GM18867 (cell line): ENCODE measurements around the gene RAP2A.

Experiments used
- ATAC-seq: cut with Tn5 transposase; IDR thresholded peaks from one replicate; pipeline ENCODE4 v1.9.1; 2021; ENCODE audit warnings: mild to moderate bottlenecking, moderate library complexity; ENCODE audit not compliant: unreplicated experiment

RAP2A gene

DNA sequence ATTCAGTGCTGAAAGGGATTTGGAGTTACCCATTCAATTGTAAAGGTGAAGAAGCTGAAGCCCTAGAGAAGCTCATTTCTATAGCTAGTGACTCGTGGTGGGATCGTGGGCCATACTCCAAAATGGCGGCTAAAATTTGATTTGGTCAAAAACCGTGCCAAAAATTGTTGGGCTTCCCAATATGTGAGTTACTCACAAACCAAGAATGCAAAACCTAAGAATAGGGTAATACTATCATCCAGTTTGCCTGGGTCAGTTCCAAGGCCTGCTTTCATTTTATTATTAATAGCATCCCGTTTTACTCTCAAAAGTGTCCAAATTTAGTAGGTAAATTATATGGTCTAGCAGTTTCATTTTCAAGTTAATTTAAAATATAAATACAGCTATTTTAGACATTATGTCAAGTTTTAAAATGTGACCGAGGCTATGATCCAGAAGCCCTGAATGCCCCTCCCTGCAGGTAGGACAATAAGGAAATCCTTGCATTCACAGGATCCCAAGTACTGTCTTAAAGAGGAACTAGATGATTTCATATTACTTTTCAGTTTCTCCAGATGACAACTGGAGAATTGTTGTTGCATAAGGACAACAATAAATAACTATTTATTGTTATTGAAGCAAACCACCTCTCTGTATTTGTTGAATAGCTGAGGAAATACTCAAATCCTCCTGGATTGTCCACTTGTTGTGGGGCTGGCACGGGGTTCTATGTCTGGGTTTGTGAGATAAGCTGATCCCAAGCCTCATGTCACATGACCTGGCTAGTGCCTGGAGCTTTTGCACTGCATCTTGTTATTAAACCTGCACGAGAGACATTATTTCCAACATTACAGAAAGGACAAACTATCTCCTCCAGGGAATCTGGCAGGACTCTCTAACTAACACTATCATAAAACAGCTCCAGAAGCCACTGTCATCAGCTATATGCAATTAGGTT, 11.6 kb upstream of the RAP2A start:
- no peak for ATAC-seq

DNA sequence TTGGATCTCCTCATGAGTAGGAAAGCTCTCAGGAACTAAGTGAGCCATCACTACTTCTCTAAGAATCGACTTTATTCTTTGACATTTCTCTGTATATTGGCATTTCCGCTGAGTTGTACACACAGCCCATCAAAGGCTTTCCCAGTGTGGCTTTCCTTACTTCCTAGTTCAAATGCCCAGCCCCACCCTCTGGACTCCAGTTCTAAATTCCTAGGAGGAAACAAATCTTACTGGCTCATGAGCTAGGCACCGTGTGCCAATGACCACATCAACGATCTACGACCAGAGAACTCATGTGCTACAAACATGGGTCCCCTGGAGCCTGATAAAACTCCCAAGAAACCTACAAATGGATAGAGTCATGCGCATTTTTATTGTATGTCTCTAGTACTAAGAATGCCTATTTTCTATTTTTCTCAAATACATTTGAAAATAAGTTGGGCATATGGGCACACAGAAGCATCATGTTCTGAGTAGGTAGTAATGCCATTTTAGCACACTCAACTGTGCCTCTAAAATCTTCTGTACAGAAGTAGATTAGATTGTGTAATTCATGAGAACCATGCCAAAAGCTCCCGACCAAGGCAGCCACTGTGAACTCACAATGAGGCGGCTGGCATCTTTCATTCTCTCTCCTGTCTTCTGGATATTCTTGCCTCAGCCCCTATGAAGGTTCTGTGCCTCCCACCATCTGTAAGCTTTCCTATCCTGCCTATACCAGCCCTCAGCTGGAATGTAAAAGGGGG, 10.5 kb upstream of the RAP2A start:
- ATAC-seq, result no peak

DNA sequence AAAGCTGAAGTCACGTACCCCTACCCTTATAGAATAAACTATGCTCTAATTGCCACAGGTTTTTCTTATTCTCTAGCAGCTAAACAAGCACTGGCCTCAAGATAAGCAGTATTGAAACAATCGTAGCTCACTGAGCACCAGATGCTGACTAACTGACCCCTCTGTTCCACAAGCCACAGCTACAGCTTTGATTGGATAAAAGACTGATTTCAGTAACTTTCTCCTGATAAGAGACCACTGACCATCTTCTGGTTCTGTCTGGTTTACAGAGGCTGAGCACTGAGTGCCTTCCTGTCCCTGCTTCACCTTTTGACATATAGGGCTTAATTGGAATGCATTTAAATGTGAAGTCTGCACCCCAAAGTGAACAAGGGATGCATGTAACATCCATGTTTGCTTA, 8.4 kb upstream of the RAP2A start:
- ATAC-seq, result no peak

DNA sequence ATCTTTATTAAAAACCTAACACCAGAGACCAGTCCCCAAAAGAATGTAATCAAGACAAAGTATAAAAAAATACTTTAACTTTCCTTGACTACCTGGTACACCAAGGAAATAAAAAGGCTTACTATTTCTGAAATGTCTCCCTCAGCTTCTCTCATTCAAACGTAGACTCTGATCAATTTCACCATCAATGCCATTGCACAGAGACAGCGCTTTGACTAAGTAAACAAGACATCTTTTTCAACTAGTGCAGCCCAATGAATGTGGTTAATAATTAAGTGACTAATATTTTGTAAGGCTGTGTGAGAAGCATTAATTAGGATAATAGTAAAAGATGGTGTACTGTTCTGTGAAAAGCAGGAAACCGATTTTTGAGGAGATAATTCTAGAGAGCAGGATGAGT, 7.3 kb upstream of the RAP2A start:
- ATAC-seq, result no peak

DNA sequence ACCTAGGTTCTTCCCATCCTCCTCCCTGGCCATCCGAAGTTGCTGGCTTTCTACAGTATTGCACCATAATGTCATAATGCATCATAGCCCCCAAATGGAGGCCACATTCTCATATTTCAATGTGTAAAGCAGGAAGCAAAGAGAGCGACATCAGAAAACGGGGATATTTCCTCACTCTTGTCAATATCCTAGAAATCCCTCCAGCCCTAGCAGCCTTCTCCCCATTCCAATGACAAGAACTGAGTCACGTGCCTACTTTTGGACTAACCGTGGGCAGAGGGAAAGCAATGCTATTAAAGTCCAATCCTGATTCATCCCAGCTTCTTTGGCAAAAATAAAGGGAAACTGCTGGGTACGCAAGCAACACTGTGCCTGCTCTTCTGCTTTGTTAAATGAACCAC, 4.3 kb upstream of the RAP2A start:
- no peak for ATAC-seq

DNA sequence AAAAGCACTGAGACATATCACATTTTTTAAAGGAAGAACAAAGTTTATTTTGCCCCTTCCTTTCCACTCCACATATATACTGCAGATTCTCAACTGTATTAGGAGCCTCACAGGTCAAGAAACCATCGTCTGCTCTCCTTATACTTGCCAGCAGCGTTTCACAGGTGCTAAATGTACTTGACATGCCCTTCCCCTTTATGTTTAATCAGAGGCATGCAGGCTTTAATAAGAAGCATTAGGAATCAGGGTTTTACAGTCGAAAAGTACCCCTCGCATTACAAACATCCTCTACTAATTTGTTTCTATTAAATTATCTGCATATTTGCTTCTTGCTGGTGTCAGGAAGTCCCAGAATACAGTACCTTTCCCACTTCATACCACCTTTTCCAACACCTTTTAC, 3.7 kb upstream of the RAP2A start:
- ATAC-seq, result no peak

DNA sequence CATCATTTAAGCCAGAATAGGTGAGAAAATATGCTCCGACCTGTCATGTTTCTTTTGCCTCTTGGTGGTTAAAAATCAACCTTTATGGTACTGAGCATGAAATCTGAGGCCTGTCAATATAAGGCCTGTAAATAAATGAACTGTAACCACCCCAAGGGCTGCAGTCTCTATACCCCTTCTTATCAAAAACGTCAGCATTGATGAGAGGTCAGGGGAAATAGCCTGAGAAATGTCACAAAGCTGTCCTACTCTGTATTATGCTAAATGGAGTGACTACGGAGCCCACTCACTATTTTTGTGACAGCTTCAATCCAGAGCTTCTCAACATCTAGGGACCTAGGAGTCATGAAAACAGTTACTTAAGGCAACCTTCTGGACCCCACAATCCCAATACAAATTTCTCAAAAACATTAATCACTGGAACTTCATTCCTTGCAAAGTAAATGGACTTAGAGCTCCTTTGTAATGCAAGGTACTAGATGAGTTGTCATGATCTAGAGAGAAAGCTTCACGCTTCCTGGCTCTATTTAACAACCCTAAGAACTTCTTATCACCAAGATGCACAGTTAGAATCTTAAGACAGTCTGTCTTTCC, 2.7 kb upstream of the RAP2A start:
- ATAC-seq, result no peak

DNA sequence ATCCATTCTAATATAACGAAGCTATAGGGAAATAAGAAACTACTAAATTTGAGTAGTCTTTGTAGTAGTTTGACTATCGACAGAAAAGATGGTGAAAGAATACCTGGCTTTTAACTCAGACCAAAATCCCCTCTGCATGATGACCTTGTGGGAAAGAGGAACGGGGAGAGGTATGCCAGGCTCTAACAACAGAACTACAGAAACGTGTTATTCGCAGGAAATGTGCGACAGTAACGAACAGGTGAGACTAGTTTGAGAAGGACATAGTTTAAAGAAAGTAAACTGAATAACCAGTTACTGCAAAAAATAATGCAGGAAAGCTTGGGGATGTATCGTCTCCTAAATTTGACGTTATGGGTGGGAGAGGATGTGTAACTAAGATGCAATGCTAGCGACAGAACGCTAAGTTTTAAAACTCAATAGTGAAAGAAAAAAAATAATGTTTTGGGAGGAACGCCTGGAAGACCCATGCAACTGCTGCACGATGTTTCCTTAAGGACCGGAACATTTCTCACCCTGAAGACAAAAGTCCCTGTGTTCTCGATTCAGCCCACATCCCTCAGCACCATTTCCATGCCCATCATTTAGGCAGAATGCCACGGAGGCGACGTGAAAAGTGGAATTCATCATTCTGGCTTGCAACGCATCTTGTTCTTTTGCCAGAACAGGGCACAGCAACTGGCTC, 1.6 kb upstream of the RAP2A start:
- no peak for ATAC-seq

DNA sequence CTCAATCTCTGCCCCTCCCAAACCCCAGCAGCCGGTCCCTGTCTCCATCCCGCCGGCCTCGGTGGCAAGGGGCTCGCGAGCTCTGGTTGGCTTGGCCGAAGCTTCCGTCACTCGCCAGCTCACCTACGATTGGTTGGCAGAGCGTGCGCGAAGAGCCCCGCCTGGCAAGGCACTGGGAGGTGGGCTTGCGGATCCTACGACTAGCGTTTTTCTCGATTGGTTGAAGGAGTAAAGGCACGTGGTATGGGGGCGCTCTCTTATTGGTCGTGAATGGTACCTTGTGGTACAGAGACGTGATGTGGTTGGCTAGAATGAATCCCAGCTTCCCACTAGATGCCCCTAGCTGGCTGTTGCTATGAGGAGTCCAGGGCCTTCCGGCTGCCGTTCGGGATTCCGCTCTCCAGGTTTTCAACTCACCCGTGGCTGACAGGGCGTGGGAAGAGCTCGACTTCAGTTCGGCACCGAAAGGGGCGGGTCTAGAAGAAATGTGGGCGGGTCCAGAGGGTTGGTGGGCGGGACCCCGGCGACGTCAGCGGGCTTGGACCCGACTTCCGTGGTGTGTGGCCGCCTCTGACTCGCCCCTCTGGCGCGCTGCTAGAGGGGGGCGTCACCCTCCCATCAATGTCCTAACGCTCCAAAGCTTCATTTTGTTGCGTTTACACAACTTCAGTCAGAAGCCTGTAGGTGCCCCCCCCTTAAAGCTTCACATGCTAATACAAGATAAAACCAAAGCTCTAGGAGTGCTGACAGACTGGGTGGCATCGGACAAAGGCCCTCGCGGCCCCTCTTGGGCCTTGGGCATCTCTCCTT, 847 bp upstream of the RAP2A start:
- ATAC-seq, result peak; percentile 76

DNA sequence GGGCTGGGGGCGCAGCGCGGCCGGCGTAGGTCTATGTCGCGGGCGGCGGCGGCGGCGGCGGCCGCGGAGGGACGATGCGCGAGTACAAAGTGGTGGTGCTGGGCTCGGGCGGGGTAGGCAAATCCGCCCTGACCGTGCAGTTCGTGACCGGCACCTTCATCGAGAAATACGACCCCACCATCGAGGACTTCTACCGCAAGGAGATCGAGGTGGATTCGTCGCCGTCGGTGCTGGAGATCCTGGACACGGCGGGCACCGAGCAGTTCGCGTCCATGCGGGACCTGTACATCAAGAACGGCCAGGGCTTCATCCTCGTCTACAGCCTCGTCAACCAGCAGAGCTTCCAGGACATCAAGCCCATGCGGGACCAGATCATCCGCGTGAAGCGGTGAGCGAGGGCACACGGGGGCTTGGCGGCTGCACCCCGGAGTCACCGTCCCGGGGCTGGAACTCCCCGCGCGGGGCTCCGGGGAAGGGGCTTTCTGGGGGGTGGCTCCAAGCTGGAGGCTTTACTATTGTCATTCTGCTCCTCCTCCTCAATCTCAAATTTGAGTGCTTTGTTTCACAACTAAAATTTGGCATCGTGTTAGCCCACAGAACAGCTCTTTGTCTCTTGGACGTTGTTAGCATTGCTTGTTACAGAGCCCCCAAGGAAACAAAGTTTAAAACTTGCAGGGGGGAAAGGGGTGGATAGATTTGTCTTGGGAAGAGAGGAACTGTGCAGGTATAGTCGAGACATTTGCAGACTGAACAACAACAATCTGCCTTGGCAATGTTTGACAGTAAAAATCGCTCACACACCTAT, 630 bp downstream of the RAP2A start:
- ATAC-seq, result peak; percentile 3

DNA sequence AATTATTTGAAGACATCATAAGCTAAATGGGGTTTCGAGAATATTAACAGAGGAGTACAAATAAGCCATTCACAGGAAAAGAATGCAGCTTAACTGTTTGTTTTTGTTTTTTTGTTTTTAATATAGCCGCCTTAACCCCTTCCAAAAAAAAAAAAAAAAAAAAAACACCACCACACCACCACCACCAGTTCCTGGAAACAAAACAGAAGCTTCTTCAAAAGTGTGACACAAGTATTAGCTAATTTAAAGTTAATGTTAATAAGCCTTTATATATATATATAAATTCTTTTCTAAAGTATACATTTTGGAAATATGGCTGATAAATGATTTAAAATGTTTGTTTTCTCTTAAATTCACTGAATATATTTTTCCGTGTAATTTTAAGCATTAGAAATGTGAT, 1.4 kb downstream of the RAP2A start:
- no peak for ATAC-seq

DNA sequence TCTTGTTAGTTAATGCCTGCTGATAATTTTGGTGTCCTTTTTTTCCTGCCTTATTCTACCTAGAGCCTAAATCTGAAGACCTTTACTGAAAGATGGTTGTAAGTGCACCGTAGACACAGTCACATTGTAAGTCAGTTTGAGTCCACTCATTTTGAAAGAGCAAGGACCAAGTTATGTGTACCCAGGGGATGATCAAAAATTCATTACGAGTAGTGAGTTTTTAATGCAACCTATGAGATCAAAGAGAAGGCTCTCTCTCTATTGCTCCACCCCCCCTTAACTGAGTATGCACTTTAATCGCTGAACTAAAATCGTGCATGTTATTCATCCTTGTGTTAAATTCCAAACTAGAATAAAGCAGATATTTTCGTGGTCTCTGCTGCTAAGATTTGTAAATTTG, 1.8 kb downstream of the RAP2A start:
- ATAC-seq, result no peak

DNA sequence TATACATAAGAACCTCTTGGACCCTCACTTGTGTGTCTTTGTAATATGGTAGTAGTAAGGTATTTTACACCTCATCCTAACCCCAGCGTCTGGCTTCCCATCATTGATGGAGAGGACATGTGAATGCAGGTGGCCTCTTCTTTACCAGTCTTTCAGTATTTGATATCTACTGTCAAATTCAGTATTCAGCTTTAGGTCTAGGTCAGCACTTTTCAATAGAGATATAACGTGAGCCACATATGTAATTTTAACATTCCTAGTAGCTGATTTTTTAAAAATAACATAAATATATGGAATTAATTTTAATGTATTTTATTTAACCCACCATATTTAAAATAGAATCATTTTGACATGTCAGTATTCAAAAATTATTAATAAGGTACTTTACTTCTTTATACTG, 2.9 kb downstream of the RAP2A start:
- no peak for ATAC-seq

DNA sequence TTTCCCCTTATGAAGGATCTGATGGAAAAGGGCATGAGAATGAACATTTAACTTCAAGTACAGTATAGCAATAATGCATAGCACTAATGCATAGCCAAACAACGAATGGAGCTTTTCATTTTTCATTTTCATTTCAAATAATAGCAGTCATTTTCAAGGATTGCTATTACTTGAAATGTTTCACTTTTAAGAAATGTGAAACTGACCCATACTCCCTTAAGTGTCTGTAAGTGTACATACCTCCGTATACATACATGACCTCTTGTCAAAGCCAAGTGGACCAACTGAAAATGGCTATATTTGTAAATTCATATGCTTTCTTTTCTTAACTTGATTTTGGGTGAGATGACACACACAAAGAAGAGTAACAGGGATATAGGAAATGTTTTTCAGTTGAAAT, 3.8 kb downstream of the RAP2A start:
- ATAC-seq, result no peak

DNA sequence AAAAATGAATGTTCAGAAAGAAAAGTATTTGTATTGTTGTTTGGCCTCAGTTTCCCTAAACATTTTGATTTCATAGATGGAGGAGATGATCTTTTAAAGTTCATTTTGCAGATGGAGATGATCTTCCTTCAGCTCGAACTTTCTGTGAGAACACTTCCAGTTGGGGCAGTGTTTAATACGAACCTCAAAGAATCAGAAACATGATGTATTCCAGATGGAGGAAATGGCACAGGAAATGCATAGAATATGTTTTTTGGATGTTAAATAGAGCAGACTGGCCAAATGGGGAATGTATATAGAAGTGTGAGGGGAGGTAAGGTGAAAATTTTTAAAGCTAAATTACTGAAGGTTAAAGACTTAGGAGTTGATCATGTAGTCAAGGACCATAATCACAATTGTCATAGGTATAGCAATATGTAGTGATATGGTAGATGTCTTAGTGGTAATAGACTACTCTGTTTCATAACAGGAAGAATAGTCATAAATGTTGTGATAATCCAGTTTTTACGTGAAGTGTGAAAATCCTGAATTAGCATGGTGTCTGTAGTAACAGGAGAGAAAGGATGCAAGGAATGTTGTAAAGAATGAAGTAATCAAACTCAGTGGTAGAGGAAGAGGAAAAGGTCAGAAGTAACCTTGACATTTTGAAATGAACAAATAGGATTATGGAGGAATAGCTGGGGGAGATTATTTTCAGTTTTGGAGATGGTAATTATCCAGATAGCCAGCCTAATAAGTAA, 5.1 kb downstream of the RAP2A start:
- ATAC-seq, result no peak

DNA sequence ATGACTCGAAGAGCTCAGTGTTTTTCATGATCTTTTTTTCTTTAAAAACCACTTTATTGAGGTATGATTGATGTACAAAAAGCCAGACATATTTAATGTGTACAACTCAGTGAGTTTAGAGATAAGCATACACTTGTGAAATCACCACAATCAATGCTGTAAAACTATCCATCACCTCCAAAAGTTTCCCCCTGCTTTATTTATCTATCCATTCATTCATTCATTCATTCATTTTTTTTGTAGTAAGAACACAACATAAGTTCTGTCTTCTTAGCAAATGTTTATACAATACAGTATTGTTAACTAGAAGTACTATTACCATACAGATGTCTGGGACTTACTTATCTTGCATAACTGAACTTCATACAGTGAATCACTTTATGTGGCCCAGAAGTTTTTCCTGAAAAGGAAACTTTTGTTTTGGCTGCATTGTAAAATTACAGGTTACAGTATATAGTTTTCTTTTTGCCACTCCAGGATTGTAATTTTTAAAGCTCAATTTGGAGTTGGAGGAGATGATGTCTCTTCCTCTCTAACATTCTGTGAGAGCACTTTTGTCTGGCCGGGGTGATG, 6.7 kb downstream of the RAP2A start:
- ATAC-seq, result no peak

DNA sequence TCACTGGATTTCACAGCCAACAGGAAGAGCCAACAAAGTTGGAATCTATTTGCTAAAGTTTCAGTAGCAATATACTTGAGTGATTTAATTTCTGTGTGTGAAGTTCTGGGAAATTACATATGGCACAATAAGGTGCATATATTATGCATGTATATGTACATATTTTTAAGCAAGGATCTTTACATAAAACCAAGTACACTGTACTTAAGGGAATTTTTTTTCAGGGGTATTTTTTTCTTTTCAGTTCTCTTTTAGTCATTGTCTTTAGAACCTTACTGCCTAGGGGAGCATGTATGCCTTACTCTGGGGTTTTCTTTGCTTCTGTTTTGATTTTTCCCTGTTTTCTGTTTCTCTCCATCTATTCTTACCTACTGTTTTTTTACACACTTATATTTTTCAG, 7.4 kb downstream of the RAP2A start:
- ATAC-seq, result no peak

DNA sequence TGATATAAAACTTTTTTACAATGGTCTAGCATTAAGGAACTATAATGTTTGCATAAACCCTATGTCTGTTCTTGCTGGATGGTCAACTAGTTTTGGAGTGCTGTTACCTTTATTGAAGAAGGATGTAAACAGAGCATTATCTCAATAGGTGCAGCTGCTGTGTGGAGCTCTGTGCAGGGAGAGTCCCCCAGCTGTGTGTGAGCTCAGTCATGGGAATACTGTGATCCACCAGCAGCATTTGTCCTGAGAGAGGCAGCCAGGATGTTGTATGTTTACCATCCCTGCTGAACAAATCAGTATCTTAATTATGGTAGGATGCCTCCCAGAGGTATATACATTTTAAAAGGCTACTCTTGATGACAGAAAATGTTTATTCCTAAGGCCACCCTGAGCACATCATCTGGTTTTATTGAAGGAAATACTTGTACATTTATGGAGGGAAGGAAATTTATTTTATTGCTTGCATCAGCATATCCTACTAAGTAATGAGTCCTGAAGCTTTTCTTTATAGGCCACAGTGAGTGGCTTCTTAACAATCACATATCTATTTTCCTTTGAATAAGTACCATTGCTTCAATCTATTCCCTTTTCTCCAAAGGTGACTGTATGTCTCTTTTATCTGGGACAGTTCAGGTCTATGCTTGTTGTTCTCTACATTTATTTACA, 11.7 kb downstream of the RAP2A start:
- no peak for ATAC-seq
